ENCODE data around the gene INPP5F. TPM values are rescaled to one million over a fixed set of nuclear protein-coding genes. Genes with fewer than 3 reads are reported as not detected.
"Not testable (repeated sequence)": the region's sequence is repeated elsewhere in the genome, so short reads cannot be mapped to it uniquely, and the experiment has no call there.

Gene INPP5F
- total and polyA plus RNA-seq, 3 experiments from 2014 or later: 4.4 to 23.0 (median 22.3) TPM

DNA sequence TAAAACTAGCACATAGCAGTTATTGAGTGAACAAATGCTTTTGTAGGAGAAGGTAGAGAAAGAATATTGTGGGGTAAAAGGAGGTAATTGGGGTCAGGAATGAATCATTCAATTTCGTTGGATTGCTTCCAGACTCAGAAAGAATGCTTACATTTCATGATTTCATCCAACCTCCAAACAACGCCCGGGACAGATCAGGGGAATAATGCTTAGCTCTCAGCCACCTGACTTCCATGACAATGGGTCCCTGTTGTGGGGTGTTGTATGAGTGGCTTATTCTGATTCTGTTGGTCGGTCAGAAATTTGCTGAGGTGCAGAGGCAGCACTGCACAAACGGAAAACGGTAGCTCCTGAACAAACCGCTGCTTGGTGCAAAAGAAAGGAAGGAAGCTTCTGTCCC is 24.0 kb upstream of the INPP5F start:
- no peaks in the 10 kb centered on the region for H3K9me3 ChIP-seq (ENCODE audit: low read length)
- no peaks in the 10 kb centered on the region for H3K27me3 ChIP-seq (ENCODE audit: insufficient read depth, low read length, poor library complexity, severe bottlenecking)
- CTCF ChIA-PET: interaction anchor here (1.1 to 4.4 kb wide), 2 partner anchors 16 to 161 kb away, joined by 3 to 18 read pairs; no protein-coding TSS in a partner anchor
- H3K27me3 Mint-ChIP-seq: peaks cover 3 to 20% of the 10 kb centered on the region in 2 donors
- H3K9me3 Mint-ChIP-seq: peaks cover 4 to 9% (median 4%) of the 10 kb centered on the region in 5 donors
- no peak overlapping the region for H3K27ac ChIP-seq (ENCODE audit: low read depth, low read length)
- H3K4me1 Mint-ChIP-seq: peaks cover 10 to 21% (median 12%) of the 10 kb centered on the region in 3 donors
- no peak for DNase-seq
- no peak overlapping the region for H3K4me3 ChIP-seq (ENCODE audit: low read length)
- POLR2A ChIA-PET: no interaction called here
- H3K36me3 Mint-ChIP-seq: peaks cover 0 to 10% (median 4%) of the 10 kb centered on the region in 3 donors
- peaks cover 6% of the 10 kb centered on the region for H3K4me1 ChIP-seq (ENCODE audit: insufficient read depth, low read length)
- no peaks in the 10 kb centered on the region for H3K36me3 ChIP-seq (ENCODE audit: insufficient read depth, low read length)
- H3K27ac Mint-ChIP-seq: no peak overlapping the region
- no peak overlapping the region for H3K4me3 Mint-ChIP-seq

DNA sequence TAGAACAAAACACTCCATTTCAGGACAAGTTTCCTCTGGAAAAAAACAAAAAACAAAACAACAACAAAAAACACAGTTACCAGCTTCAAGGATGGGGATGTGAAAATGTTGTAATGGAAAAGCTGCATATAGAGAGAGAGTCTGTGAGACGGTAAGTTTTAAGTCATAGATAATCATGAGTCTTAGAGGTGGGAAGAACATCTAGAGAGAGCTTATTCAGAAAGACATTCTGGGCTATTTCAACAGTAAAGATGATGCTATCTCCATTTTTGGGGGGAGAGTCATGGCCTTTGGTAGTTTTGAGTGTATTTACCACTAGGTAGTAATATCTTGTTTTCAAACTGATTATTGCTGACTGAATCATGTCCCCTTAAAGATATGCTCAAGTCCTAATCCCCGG is 23.3 kb upstream of the INPP5F start:
- DNase-seq: no peak
- H3K36me3 ChIP-seq (ENCODE audit: insufficient read depth, low read length): no peaks in the 10 kb centered on the region
- CTCF ChIA-PET: interaction anchor here (1.1 to 4.4 kb wide), 2 partner anchors 16 to 160 kb away, joined by 3 to 18 read pairs; no protein-coding TSS in a partner anchor
- Mint-ChIP-seq H3K4me3 (no peak overlapping the region), H3K36me3 (peaks cover 0 to 17% (median 5%) of the 10 kb centered on the region in 3 donors), H3K4me1 (peaks cover 10 to 21% (median 12%) of the 10 kb centered on the region in 3 donors), H3K9me3 (peaks cover 5 to 16% (median 6%) of the 10 kb centered on the region in 5 donors), H3K27me3 (peaks cover 3 to 20% of the 10 kb centered on the region in 2 donors), H3K27ac (peak overlapping the region in 1 of 8 donors; percentile 12)
- no peak overlapping the region for H3K4me3 ChIP-seq (ENCODE audit: low read length)
- POLR2A ChIA-PET: no interaction called here
- no peaks in the 10 kb centered on the region for H3K9me3 ChIP-seq (ENCODE audit: low read length)
- H3K27ac ChIP-seq (ENCODE audit: low read depth, low read length): no peak overlapping the region
- no peaks in the 10 kb centered on the region for H3K27me3 ChIP-seq (ENCODE audit: insufficient read depth, low read length, poor library complexity, severe bottlenecking)
- peaks cover 6% of the 10 kb centered on the region for H3K4me1 ChIP-seq (ENCODE audit: insufficient read depth, low read length)

DNA sequence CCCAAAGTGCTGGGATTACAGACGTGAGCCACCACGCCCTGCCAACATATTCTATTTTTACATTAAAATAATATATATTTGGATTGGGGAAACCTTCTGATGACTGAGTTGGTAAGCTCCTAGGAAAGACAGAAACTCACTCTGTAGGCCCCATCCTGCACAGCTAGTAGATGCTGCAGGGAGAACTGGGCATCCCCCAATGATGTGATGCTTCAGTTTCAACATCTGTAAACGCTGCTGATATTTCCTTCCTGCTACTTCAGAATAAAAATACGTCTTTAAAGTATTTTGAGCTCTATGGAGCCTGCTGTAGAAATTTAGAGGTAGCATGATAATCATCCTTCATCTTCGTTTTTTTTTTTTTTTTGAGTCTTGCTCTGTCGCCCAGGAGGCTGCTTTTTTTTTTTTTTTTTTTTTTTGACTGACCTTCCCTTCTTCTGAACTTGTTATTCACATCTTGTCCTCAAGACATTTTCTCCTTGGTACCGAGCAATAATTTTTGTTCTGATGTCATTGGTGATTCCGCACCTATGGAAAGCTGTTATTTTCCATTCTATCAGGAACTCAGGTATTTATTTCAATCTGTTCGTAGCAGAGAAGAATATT is 21.8 kb upstream of the INPP5F start:
- Histone ChIP-seq H3K36me3 (ENCODE audit: insufficient read depth, low read length) (no peaks in the 10 kb centered on the region), H3K4me3 (ENCODE audit: low read length) (no peak overlapping the region), H3K4me1 (ENCODE audit: insufficient read depth, low read length) (peaks cover 6% of the 10 kb centered on the region), H3K27ac (ENCODE audit: low read depth, low read length) (no peak overlapping the region), H3K27me3 (ENCODE audit: insufficient read depth, low read length, poor library complexity, severe bottlenecking) (no peaks in the 10 kb centered on the region), H3K9me3 (ENCODE audit: low read length) (no peaks in the 10 kb centered on the region)
- Mint-ChIP-seq H3K4me1 (peaks cover 10 to 21% (median 12%) of the 10 kb centered on the region in 3 donors), H3K36me3 (peaks cover 0 to 19% (median 5%) of the 10 kb centered on the region in 3 donors), H3K4me3 (peak overlapping the region in 1 of 7 donors; percentile 25), H3K27me3 (peaks cover 2 to 15% of the 10 kb centered on the region in 2 donors), H3K27ac (no peak overlapping the region), H3K9me3 (peaks cover 5 to 20% (median 5%) of the 10 kb centered on the region in 5 donors)
- no peak for DNase-seq
- ChIA-PET POLR2A (interaction anchor here (1.2 to 1.6 kb wide), 2 partner anchors 22 to 169 kb away, joined by 3 to 6 read pairs; partner anchors contain the start of genes INPP5F and MCMBP), CTCF (interaction anchor here (4.4 kb wide), 1 partner anchor 18 kb away, joined by 18 read pairs; no protein-coding TSS in a partner anchor)

DNA sequence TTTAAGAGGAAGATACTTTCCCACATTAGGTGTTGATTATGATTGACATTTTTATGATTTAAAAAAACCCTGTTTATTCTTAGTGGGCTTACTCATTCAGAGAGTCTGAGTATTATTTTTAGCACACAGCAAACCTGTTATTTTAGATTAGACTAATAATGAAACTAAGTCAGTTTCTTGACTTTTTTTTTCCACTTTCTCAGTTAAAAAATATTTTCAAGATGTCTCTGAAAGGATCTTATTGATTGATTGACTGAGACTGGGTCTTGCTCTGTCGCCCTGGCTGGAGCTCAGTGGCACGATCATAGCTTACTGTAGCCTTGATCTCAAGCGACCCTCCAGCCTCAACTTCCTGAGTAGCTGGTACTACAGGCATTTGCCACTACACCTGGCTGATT is 20.4 kb upstream of the INPP5F start:
- Mint-ChIP-seq H3K27ac (no peak overlapping the region), H3K36me3 (peaks cover 0 to 20% (median 5%) of the 10 kb centered on the region in 3 donors), H3K9me3 (peaks cover 5 to 20% (median 7%) of the 10 kb centered on the region in 5 donors), H3K4me1 (peaks cover 10 to 21% (median 12%) of the 10 kb centered on the region in 3 donors), H3K27me3 (peaks cover 5 to 17% of the 10 kb centered on the region in 2 donors), H3K4me3 (peak overlapping the region in 1 of 7 donors; percentile 68)
- Histone ChIP-seq H3K4me3 (ENCODE audit: low read length) (no peak overlapping the region), H3K27ac (ENCODE audit: low read depth, low read length) (no peak overlapping the region), H3K4me1 (ENCODE audit: insufficient read depth, low read length) (peaks cover 6% of the 10 kb centered on the region), H3K27me3 (ENCODE audit: insufficient read depth, low read length, poor library complexity, severe bottlenecking) (no peaks in the 10 kb centered on the region), H3K36me3 (ENCODE audit: insufficient read depth, low read length) (no peaks in the 10 kb centered on the region), H3K9me3 (ENCODE audit: low read length) (no peaks in the 10 kb centered on the region)
- DNase-seq: no peak
- CTCF ChIA-PET: no interaction called here
- POLR2A ChIA-PET: interaction anchor here (0.7 kb wide), 1 partner anchor 598 kb away, joined by 3 read pairs; no protein-coding TSS in a partner anchor

DNA sequence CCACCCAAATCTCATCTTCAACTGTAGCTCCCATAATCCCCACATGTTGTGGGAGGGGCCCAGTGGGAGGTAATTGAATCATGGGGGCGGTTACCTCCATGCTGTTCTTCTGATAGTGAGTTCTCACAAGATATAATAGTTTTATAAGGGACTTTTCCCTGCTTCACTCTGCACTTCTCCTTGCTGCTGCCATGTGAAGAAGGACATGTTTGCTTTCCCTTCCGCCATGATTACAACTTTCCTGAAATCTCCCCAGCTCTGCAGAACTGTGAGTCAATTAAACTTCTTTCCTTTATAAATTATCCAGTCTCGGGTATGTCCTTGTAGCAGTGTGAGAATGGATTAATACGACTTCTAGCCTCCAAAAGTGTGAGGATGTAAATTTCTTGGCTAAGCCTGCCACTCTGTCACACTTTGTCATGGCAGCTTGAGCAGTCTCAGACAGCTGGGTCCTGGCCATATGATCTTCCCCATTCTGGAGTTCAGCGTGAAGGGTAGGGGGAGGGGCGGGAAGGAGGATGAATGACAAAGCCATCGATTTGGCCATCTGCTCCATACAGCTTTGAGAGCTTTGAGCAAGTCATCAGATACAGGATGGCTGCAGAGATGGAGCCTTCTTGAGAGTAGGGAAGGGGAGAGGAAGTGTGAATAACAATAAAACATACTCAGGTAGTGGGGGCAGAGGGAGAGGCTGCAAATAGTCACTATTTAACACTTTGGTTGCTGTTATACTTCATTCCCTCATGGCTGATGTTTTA is 19.1 kb upstream of the INPP5F start:
- Mint-ChIP-seq H3K27ac (peak overlapping the region in 1 of 8 donors; percentile 6), H3K9me3 (peaks cover 5 to 23% (median 7%) of the 10 kb centered on the region in 5 donors), H3K27me3 (peaks cover 5 to 13% of the 10 kb centered on the region in 2 donors), H3K4me3 (no peak overlapping the region), H3K4me1 (peaks cover 10 to 21% (median 12%) of the 10 kb centered on the region in 3 donors), H3K36me3 (peaks cover 0 to 28% (median 5%) of the 10 kb centered on the region in 3 donors)
- Histone ChIP-seq H3K27me3 (ENCODE audit: insufficient read depth, low read length, poor library complexity, severe bottlenecking) (no peaks in the 10 kb centered on the region), H3K36me3 (ENCODE audit: insufficient read depth, low read length) (no peaks in the 10 kb centered on the region), H3K4me1 (ENCODE audit: insufficient read depth, low read length) (peaks cover 6% of the 10 kb centered on the region), H3K4me3 (ENCODE audit: low read length) (no peak overlapping the region), H3K9me3 (ENCODE audit: low read length) (no peaks in the 10 kb centered on the region), H3K27ac (ENCODE audit: low read depth, low read length) (no peak overlapping the region)
- DNase-seq: no peak
- CTCF ChIA-PET: no interaction called here
- POLR2A ChIA-PET: no interaction called here

DNA sequence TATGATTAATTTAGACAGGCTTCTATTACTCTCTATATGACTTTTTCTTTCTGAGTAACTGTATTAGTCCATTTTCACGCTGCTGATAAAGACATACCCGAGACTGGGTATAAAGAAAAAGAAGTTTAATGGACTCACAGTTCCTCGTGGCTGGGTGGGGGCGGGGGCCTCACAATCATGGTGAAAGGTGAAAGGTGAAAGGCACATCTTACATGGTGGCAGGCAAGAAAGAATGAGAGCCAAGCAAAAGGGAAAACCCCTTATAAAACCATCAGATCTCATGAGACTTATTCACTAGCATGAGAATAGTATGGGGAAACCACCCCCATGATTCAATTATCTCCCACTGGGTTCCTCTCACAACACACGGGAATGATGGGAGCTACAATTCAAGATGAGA is 18.5 kb upstream of the INPP5F start:
- H3K27me3 ChIP-seq (ENCODE audit: insufficient read depth, low read length, poor library complexity, severe bottlenecking); H3K4me1 ChIP-seq (ENCODE audit: insufficient read depth, low read length); POLR2A ChIA-PET; H3K27ac Mint-ChIP-seq; H3K9me3 ChIP-seq (ENCODE audit: low read length); H3K36me3 ChIP-seq (ENCODE audit: insufficient read depth, low read length); DNase-seq; H3K4me3 Mint-ChIP-seq; H3K27ac ChIP-seq (ENCODE audit: low read depth, low read length); CTCF ChIA-PET; H3K4me3 ChIP-seq (ENCODE audit: low read length): not testable (repeated sequence)
- Mint-ChIP-seq H3K36me3 (peaks cover 0 to 28% (median 5%) of the 10 kb centered on the region in 3 donors), H3K9me3 (peaks cover 5 to 26% (median 7%) of the 10 kb centered on the region in 5 donors), H3K4me1 (peaks cover 10 to 21% (median 12%) of the 10 kb centered on the region in 3 donors), H3K27me3 (peaks cover 6 to 13% of the 10 kb centered on the region in 2 donors)

DNA sequence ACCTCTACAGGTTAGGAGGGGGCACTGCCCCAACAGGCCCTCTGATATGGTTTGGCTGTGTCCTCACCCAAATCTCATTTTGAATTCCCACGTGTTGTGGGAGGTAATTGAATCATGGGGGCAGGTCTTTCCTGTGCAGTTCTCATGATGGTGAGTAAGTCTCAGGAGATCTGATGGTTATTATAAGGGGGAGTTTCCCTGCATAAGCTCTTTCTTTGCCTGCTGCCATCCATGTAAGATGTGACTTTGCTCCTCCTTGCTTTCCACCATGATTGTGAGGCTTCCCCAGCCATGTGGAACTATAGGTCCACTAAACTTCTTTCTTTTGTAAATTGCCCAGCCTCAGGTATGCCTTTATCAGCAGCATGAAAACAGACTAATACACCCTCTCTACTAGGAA is 14.9 kb upstream of the INPP5F start:
- H3K4me1 ChIP-seq (ENCODE audit: insufficient read depth, low read length); CTCF ChIA-PET; H3K36me3 ChIP-seq (ENCODE audit: insufficient read depth, low read length); H3K27me3 ChIP-seq (ENCODE audit: insufficient read depth, low read length, poor library complexity, severe bottlenecking); H3K4me3 Mint-ChIP-seq; H3K9me3 ChIP-seq (ENCODE audit: low read length); H3K27me3 Mint-ChIP-seq; DNase-seq; H3K4me3 ChIP-seq (ENCODE audit: low read length); POLR2A ChIA-PET; H3K27ac ChIP-seq (ENCODE audit: low read depth, low read length); H3K4me1 Mint-ChIP-seq; H3K27ac Mint-ChIP-seq: not testable (repeated sequence)
- peaks cover 0 to 27% (median 5%) of the 10 kb centered on the region in 3 donors for H3K36me3 Mint-ChIP-seq
- peaks cover 5 to 25% (median 7%) of the 10 kb centered on the region in 5 donors for H3K9me3 Mint-ChIP-seq
